GM18873 (cell line): ENCODE data around the gene KDM6A.
A peak's percentile ranks its signal among the peaks of the same experiment; 100 is the strongest.
"Not testable (repeated sequence)": the region's sequence is repeated elsewhere in the genome, so short reads cannot be mapped to it uniquely, and the experiment has no call there.

Experiments used
- ATAC-seq: cut with Tn5 transposase; IDR thresholded peaks from one replicate; pipeline ENCODE4 v1.9.1; 2021; ENCODE audit warnings: mild to moderate bottlenecking, moderate library complexity, moderate number of reproducible peaks; ENCODE audit not compliant: unreplicated experiment, low FRiP score

KDM6A gene

GRCh38 chrX:44915361-44915868 is 42.4 kb downstream of the KDM6A start:
- no peak for ATAC-seq

GRCh38 chrX:44918722-44919121 is 45.7 kb downstream of the KDM6A start:
- no peak for ATAC-seq

DNA sequence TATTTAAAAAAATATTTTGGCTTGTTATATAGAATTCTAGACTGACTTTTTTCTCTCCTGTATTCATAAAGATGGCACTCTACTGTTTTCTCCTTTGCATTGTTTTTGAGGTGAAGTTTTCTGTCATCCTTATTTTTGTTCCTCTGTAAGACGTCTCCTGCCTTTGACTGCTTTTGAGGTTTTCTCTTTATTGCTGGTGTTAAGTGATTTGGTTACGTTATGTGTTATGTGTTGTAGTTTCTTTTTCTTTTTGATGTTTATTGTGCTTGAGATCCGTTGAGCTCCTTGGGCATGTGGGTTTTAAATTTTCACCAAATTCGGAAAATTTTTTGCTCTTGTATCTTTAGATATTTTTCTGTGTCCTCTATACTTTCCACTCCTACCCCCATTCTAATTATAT is 50.0 kb downstream of the KDM6A start:
- no peak for ATAC-seq

GRCh38 chrX:44927398-44927797 is 54.4 kb downstream of the KDM6A start:
- ATAC-seq: no peak

GRCh38 chrX:44931441-44931973 is 58.5 kb downstream of the KDM6A start:
- ATAC-seq: no peak

DNA sequence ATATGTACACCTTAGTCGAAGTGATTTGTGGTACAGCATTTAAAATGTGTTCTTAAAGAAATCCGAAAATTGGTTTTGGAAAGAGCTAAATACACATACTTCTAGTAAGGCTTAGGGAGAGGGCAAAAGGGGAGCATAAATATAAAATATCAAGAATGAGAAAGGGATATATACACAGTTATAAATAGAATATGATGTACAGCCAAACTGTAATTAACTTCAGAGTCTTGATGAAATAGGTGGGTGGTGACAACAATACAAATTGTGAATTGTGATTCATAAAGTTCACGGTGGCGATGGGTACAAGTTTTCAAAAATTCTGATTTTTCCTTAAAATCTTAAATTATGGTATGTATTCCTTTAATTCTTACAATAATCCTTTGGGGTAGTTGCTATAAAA is 62.2 kb downstream of the KDM6A start:
- ATAC-seq: no peak

DNA sequence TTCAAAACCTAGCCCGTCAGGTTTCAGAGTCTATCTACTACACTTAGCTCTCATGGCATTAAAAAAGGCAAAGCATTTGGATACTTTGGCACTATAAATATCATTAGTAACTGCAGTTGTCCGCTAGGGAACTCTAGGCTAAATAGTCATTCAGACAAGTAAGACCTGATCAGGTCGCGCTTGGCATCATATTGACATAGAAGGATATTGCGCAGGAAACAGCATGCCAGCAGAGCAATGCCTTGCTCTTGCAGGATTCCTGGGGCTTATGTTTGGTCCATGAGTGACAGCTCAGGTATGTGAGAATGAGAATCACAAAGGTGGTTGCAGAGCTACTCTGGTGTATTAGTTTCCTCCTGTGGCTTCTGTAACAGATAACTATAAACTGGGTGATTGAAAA is 62.7 kb downstream of the KDM6A start:
- ATAC-seq: no peak

DNA sequence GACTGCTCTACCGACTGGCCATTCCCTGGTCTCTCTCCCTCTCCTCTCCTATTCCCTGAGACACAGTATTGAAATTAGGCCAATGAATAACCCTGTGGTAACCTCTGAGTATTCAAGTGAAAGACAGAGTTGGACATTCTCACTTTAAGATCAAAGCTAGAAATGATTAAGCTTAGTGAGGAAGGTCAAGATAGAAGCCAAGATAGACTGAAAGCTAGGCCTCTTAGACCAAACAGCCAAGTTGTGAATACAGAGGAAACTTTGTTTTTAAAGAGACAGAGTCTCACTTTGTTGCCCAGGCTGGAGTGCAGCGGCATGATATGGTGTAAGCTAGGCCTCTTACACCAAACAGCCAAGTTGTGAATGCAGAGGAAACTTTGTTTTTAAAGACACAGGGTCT is 64.6 kb downstream of the KDM6A start:
- ATAC-seq: peak; percentile 78

DNA sequence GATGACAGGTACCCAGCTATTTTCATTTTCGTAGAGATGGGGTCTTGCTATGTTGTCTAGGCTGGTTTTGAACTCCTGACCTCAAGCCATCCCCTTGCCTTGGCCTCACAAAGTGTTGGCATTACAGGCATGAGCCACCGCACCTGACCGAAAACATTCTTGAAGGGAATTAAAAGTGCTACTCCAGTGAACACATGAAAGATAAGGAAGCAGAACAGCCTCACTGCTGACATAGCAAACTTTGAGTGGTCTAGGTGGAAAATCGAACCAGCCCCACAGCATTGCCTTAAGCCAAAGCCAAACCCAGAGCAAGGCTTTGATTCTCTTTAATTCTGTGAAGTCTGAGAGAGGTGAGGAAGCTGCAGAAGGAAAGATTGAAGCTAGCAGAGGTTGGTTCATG is 65.1 kb downstream of the KDM6A start:
- ATAC-seq: no peak

- ATAC-seq: not testable (repeated sequence)
Measured at GRCh38 chrX:44940541-44940940, 67.6 kb downstream of the KDM6A start.

DNA sequence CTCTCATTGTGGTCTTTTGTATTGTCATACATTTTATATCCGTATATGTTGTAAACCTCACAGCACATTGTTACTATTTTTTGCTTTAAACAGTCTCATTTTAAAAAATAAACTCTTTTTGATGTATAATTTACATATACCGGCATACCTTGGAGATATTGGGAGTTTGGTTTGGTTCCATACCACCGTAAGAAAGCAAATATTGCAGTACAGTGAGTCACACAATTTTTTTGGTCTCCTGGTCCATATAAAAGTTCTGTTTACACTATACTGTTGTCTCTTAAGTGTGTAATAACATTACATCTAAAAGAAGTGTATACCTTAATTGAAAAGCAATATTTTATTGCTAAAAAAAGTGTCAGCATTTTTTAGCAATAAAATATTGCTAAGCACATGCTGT is 70.0 kb downstream of the KDM6A start:
- no peak for ATAC-seq

DNA sequence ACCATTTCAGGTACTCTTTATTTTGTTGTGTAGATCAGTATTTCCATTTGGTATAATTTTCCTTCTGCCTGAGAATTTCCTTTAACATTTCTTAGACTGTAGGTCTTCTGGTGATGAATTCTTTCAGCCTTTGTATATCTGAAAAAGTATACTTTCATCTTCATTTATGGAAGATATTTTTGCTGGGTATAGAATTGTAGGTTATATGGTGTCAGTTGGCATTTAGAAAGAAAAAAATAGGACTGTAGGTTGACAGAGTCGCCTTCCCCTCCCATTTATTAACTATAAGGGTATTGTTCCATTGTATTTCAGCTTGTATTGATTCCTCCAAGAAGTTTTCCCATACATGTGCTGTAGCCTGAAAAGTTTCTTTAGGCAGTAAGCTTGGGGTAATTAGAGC is 71.9 kb downstream of the KDM6A start:
- no peak for ATAC-seq

DNA sequence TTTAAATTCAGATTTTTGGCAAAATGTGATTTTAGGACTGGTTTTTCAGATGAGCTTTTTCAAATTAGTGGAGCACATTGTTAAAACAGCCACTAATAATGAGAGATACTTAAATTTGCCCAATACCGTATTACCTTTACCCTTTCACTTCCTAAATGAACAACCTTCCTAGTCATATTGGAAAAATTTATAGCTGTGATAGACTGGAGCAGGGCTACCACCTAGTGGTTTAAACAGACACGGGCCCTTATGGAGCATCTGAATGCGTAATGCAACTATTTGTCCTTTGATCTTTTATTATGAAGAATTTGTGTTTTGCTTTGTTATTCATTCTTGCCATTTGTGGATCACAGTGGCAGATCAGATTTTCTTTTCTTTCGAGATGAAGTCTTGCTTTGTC is 72.7 kb downstream of the KDM6A start:
- no peak for ATAC-seq

- no peak for ATAC-seq
Measured at GRCh38 chrX:44946771-44947170, 73.8 kb downstream of the KDM6A start.

GRCh38 chrX:44947995-44948394 is 75.0 kb downstream of the KDM6A start:
- no peak for ATAC-seq

GRCh38 chrX:44948406-44948805 is 75.4 kb downstream of the KDM6A start:
- ATAC-seq: no peak

DNA sequence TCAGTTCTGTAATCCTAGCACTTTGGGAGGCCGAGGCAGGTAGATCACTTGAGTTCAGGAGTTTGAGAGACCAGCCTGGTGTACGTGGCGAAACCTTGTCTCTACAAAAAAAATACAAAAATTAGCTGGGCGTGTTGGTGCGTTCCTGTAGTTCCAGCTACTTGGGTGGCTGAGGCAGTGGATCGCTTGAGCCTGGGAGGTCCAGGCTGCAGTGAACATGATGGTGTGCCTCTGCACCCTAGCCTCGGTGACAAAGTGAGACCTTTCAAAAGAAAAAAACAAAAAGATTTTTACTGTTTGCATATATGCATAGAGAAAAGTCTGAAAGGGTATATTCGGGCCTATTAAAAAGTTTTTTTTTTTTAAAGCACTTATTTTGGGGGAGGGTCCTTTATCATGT is 76.1 kb downstream of the KDM6A start:
- no peak for ATAC-seq

GRCh38 chrX:44950471-44951366 is 77.7 kb downstream of the KDM6A start:
- not testable (repeated sequence) for ATAC-seq

DNA sequence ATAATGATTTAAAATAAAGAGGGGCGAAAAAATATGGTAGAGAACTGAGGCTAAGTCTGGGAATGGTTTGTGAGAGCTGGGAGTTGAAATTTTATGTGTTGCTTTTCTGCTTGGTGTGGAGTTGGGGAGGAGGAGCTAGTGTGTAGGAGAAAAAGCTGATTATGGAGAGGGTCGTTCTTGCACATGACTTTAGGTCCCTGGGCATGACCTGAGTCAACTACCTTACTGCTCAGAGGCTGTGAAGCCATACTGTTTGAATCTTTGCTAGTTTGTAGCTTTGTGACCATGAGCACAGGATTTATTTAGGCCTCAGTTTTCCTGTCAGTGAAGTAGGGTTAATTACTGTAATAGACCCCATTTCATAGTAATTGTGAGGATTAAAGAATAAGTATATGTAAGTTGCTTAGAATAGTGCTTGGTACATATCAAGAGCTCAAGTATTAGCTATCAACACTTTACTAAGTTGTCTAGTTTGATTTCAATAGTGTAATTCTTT is 78.6 kb downstream of the KDM6A start:
- no peak for ATAC-seq

DNA sequence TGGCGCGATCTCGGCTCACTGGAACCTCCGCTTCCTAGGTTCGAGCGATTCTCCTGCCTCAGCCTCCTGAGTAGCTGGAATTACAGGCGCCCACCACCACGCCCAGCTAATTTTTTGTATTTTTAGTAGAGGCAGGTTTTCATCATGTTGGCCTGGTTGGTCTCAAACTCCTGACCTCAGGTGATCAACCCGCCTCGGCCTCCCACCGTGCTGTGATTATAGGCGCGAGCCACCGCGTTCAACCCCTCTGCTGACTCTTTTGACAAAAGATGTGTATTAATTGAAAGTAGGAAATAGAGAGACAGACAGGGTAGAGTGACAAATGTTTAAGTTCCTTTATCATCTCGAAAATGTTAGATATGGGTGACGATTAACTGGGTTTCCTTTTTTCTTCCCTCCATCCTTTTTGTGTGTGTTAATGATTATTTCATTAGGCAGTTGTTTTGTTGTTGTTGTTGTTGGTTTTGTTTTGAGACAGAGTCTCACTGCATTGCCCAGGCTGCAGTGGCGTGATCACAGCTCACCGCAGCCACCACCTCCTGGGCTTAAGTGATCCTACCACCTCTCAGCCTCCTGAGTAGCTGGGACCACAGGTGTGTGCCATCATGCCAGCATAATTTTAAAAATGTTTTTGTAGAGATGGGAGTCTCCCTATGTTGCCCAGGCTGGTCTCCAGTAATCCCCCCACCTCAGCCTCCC is 79.5 kb downstream of the KDM6A start:
- no peak for ATAC-seq
